HG02588 (cell line): ENCODE results near the gene TRPM3.

Source experiments
- ATAC-seq: cut with Tn5 transposase; IDR thresholded peaks from one replicate; pipeline ENCODE4 v1.9.1; 2021; ENCODE audit warnings: mild to moderate bottlenecking, moderate library complexity; ENCODE audit not compliant: unreplicated experiment

The TRPM3 gene

DNA sequence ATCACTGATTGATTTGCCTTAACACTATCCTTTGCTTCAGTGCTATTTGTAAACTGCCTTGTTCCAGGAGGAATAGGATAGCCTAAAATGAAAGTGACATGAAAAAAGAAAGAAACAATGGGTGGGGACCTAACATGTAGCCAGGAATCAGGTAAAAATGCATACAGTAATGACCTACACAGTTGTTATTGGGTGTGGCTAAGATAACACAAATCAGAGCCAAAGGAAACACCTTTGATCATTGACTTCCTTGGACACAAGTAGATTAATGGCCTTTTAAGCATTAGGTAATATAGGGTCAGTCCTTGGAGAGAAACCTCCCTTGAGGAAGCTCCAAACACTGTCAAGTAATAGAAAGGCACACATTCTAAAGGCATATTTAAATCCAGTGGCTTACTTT lies 220.4 kb downstream of the TRPM3 start:
- ATAC-seq: no peak

DNA sequence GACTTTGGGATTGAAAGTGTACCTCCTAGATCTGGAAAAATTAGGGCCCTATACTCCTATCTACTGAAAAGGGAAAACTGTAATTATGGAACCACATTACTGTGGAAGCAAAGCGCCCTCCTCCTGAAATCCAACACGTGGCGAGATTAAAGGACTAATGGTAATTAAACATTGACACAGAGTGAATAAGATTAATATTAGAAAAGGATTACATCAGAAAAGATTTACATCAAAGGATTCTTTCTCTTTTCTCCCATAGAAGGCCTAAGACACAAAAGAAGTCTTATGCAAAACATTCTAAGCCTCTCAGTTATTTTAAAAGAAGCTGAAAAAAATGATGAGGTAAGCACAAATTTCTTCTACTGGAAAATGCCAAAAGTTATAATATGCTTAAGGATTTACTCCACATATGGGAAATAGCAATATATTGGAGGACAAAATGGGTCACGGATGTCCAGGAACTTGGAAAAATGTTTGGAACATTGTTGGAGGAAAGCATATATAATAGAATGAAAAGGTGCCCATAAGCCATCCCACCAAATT lies 227.8 kb downstream of the TRPM3 start:
- ATAC-seq: no peak

DNA sequence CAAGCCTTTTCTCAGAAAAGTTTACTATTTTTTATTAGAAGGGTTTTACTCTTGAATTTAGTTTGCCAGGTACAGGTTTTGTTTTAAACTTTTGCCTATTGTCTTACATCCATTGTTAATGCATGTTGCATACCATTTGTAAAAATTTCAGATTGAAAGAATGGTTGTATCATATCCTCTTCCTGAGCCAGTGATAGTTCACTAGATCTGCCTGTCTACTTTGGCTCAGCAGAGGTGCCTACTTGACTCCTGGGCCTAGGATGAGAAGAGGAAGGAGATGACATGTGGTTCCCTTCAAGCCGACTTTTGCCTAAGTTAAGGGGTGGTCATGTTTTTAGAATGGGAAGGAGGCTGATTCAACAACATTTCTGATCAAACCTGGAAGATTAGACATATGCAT lies 232.9 kb downstream of the TRPM3 start:
- no peak for ATAC-seq

DNA sequence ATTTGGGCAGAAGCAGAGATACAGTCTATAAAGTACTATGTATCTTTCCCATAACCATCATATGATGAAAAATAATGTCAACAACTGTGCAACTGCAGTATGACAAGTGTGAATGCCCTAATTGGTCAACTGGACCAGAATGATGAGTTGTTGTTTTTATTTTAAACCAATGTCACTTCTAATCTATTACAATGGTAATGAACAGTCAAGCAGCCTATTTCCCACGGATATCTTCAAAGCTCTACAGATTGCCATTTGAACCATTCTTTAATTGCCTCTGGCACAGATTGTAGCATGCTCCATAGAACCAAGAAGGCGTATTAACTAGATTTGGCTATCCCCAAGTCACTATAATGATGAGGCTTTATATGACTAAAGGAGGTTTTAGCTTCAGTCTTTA lies 233.6 kb downstream of the TRPM3 start:
- no peak for ATAC-seq

DNA sequence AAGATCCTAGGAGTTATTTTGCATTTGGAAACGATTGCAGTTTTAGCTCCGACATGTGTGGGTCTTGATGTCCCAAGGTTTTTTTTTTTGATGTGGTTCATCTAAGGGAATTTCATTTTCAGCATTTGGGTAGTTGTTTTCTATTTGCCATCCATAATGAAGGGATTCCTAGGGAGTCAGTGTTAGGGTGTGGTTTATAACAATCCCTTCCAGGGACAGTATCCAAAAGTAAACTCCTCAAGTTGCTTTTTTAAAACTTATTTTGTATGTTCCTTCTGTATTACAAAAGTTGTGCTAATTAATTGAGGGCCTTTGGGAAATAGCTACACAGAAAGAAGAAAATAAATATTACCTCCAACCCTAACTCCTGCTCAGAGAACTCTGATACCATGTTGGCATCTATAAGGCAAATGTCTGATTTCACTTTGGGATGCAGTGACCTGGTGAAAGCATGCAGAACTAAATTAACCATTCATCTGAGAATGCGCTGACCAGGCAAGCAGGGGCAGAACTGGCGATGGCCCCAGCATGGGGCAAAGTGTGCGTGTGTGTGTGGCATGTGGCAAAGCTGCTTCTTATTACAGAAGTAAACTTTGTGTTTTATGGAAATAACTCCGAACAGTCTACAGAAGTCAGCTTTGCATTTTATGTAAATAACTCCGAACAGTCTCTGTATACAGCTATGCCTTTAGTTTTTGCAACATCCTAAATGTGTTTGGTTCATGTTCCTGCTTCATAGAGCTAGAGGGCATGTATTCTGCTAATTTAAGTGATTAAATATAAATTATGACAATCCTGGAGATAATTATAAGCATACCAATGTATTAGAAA lies 237.2 kb downstream of the TRPM3 start:
- ATAC-seq: no peak

DNA sequence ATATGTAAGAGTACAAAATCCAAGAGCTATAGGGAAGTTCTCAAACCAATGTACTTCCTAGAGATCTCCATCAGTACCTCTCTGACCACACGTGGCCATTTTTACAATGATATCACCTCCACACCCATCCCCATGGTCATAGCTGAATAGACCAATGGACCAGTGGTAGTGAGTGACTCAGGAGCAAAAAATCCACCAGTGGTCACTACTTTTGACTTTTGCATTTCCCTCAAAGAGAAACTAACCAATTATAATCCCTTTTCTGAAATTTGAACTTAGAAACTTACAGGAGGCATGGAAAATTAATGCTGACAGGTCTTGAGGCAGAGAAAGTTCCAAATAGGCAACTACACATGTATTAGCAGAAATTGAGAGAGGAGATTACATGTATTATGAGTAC lies 238.4 kb downstream of the TRPM3 start:
- no peak for ATAC-seq

DNA sequence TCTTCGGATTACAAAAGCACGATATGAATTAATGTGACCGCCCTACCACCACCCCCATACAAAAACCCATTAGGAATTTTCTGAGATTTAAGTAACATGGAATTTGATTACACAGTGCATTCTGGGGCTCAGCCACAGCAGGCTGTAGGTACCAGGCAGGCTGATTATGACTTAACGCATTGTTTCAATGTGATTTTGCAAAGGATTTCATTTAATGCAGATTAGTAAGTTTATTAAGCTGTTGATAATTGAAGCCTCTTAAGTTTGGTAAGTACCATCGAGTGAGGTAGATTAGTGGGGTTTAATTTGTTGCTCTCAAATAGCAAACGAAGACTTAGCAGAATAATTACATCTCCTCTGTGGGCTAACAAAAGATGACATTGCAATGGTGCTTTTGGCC lies 240.1 kb downstream of the TRPM3 start:
- no peak for ATAC-seq

DNA sequence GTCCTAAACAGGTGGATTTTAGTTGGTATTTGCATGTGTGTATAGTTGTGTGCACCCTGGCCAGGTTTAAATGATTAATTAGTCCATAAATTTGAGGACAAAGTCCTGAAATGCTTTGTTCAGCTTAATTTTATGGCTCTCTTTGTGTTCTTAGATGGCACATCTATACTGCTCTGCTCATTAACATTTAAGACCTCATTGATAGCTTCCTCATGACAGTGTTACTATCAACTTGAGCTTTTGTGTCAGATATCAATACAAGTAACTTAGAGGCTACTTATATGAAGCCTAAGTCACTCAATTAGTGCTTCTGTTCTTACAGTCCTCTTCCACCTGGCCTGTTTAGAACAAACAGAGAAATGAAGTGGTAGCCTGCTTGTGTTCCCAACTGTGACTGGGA lies 240.9 kb downstream of the TRPM3 start:
- ATAC-seq: no peak

DNA sequence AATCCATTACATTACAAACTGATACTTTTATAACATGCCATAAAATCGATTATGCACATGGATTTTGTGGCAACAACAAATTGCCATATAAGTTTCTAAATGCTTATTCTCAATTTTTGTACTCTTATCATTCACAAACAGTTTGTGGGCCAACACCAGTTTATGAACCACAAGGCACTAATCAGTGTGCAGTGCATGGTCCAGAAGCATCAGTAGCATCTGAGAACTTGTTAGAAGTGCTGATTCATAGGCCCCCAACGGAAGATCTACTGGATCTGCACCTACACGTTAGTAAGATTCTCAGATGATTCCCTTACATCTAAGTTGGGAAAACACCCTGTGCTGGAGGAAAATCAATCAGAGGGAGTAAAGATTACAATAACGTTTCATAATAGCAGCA lies 242.8 kb downstream of the TRPM3 start:
- ATAC-seq: no peak

DNA sequence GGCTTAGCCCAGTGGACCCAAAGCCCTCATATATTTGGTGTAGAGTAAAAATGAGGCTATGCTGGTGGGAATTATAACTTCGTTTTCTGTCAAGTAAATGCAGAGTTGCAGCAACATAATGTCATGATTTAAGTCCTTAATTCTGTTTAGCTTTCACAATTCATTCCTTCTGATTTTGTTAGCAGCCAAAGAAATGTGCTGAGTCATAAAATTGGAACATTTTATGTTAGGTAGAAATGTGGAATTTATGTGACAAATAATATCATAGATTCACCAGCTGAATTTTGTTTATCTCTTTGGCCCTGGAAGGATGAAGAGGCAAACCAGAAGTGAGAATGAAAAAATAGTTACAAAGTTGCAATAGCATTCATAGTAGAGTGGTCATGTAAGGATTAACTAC lies 247.0 kb downstream of the TRPM3 start:
- ATAC-seq: no peak

DNA sequence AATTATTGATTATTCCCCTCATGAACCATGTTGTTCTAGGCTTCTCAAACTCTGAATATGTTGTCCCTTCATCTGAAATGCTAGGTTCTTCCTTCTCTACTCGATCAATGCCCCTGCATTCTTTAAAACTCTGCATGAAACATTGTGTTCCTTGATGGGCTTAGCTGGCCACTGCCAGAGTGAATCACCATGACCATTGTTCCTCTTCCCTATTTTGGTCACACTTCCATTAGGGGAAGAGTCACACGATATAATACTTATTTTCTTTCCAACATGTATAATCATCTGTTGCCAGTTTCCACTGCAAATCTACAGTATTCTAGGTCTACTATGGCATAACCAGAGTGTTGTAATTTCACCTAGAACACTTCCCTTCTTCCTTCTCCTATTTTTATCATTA lies 247.9 kb downstream of the TRPM3 start:
- ATAC-seq: no peak

DNA sequence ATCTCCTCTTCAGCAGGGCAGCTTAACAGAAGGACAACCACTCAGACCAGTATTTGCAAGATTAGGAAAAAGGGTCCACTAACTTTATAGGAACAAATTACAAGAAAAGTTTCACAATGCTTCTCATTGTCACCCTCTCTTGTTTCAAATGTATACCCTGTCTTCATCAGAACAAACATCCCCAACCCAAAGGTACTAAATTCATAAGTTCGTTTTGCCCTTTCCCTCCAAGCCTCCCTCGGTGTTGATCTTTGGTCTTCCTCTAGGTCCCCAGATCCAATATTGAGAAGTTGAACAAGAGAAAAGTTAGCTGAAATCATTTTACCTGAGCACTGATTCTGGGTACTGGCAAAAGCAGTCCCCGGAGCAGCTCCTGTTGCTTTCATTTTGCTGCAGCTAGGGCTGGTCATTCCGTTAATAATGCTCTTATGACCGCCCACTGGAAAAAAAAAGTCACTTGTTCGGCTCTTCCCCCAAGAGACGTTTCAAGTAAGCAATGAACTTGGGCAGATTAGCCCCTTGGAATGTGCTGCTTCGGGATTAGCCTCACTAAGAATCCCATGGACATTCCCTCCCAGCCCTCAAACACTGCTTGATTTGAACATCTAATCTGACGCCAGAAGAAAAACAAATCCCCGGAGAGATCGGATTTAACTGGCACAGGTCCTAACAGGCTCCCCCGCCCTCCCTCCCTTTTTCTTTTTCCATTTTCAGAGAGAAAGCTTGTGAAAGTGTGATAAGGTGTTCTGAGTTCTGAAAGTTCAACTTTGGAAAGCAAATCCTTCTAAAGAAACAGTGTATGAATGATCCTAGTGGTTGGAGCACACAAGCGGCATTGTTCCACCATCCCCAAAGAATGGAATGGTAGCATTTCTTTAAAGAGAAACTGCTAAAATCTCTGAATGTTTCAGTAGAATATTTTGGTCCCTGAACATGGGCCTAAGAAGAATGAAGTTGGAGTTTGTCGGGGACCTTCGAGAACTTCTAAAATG lies 252.5 kb downstream of the TRPM3 start:
- no peak for ATAC-seq

DNA sequence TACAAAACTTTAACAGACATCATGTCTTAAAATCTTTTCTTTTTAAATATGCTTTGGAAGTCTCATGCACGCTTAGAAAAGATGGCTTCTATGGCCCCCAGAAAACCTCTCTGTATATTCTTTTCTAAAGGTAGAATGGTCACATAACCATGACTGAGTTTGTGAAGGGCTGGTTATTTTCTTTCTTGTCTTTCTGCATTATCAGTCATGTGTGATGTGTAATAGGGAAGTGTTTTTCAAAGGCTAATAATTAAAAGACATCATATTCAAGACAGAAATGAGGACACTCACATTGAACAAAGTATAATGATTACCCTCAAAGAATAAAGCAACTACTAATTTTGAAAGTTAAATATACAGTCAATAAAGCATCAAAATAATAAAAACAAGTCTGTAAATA lies 253.4 kb downstream of the TRPM3 start:
- ATAC-seq: no peak

DNA sequence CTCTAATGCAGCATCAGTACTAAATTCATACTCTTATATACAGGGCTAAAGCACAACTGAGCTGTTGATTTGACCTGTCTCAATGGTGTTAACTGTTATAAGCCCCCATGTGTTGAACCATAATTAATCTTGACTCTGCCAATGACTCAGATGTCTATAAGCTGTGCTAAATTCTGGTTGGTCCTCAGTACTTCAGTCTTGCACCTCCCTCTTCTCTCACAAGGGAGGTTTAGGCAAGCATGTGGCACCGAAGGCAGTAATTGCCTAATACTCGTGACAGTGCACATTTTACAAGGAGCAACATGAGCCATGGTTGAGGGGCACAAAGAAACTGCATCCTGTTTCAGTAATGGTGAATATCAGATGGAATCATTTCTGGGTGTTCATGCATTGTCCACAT lies 255.9 kb downstream of the TRPM3 start:
- no peak for ATAC-seq

DNA sequence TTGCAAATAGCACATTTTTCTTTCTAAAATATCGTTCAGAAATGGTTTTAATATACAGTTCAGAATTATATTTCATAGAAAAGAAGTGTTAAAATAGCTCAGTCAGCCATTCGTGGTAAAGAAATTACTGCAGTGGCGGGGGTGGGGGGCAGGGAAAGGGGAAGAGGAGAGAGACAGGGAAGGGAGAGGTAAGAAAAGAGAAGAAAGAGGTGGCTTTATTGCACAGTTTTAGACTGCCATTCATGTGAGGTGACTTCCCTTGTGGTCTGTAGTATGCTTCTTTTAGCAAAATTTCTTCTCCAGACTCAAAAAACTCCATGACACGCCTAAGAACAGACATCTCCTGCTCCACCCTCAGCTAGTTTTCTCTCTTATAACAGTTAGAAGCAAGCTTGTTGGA lies 259.6 kb downstream of the TRPM3 start:
- no peak for ATAC-seq

DNA sequence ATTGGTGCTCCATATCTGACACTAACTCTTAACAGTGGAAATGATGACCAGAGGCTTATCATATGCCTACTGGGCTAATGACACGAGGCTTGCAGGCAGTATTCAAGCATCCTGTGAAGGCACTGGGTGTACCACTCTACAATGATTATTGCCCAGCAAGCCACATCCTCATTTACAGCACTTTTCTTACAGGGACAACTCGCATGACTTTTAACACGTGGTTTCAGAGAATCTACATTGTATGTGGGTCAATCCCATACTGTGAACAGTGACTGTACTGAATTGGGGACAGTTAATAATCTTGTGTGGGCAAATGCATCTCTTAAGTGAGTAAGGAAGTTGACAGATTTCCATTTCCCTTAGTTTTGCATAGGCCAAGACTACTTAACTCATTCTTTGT lies 260.0 kb downstream of the TRPM3 start:
- ATAC-seq: no peak

DNA sequence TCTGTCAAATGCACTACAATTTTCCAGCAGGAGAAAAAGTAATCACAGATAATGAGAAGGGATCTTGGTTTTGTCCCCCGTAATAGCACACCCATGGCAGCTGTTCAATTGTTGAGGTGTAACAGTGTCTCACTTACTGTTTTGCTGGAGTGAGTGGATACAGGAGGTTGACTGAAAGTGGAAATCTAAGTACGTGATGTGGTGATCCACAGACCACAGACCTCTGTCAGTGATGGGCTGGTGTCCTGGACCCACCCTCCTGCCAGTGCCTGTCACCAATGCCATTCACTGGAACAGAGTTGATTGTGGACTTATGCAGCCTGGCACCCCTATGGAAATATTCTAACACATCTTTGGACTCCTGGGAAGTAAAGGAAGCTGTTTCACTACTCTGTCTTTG lies 261.7 kb downstream of the TRPM3 start:
- ATAC-seq: no peak

DNA sequence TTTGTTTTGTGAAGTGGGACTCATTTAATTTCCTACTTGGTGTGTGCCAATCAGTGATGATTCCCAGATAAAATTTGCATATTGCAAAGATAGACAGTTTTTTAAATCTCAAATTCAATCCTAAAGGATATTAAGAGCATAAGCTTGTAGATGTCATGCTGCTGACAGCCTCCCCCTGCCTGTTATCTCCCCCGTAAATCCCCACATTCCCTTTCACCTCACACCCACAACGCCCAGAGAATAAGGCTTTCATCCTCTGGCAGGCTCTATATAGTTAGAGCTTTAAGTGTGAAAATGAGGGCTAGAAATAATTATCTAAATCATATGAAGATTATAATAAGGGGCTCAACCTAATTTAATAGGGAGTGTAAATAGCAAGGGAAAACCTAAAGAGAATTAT lies 265.0 kb downstream of the TRPM3 start:
- no peak for ATAC-seq

DNA sequence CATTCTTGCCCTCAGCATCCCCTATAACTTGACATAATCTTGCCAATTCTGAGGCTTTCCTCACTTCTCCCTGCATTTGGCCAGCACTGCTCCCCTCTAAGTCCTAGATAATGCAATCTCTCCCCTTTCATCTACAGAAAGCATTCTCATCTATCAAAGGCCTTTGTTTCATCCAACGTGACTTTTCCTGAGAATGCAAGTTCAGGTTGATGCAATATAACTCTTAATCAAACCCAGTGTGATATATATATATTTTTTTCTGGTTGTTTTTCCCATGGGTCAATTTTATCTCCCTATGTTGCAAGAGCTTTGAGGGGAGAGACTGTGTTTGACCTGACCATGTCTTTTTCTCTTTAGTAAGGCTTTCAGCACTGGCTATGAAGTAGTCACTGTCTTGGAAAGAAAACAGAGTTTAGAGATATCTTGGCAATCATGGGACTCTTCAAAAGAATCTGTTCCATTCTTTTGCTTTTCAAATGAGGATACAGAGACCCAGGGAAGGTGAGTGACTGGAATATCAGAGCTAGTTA lies 268.6 kb downstream of the TRPM3 start:
- no peak for ATAC-seq

DNA sequence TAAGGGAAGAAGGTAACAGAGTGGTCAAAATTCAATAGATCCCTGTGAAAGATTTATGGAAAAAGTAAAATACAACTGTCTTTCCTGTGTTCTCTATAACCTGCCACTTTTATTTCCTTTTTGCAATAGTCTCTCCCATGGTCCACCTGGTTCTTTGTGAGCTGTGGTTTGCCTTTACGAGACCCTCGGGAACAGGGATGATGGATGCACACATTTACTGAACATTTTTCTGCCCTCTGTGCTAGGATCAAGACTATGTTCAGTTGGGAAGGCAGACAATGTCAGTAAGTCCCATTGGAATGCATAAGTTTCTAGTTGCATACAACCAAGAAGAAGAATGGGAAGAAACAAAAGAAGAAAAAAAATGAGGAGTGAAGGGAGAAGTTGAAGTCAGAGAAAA lies 281.2 kb downstream of the TRPM3 start:
- ATAC-seq: no peak

DNA sequence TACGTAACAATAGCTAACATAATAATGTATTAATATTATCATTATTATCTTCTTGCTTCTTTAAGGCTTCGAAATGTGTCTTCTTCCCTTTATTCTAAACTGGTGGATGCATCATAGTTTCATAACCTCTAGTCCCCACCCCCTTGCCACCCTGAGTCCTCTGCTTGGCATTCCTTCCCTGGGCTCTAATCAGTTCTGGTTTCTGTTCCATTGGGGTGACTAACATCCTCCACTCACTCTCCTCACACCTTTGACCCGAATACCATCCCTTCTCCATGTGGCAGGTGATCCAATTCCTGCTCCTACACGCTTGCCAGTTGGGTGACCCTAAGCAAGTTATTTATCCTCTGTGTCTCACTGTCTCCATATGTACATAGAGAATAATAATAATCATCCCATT lies 286.1 kb downstream of the TRPM3 start:
- ATAC-seq: no peak

DNA sequence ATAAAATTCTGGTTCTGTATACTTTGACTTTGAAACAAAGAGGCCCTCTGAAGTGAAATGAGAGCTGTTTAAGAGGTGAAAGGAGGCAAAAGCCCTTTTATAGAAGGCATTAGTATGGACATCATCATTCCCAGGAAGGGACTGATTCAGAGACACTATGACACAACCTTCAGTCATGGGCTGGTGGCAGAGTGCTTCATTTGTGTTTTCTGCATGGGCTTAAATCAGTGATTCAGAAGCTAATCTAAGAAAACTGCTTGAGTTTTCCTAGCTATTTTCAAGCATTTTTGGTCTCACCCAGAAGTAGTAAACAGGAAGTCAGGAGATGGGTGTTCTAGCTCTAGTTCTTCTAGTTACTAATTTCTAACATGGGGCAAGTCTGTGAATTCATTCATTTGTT lies 288.9 kb downstream of the TRPM3 start:
- ATAC-seq: no peak
